ENCODE measurements around the gene TANGO2. TPM values are rescaled to one million over a fixed set of nuclear protein-coding genes. Genes with fewer than 3 reads are reported as not detected.

TANGO2 gene
- total RNA-seq, 1 experiment from 2014 or later, result 17.0 TPM

DNA sequence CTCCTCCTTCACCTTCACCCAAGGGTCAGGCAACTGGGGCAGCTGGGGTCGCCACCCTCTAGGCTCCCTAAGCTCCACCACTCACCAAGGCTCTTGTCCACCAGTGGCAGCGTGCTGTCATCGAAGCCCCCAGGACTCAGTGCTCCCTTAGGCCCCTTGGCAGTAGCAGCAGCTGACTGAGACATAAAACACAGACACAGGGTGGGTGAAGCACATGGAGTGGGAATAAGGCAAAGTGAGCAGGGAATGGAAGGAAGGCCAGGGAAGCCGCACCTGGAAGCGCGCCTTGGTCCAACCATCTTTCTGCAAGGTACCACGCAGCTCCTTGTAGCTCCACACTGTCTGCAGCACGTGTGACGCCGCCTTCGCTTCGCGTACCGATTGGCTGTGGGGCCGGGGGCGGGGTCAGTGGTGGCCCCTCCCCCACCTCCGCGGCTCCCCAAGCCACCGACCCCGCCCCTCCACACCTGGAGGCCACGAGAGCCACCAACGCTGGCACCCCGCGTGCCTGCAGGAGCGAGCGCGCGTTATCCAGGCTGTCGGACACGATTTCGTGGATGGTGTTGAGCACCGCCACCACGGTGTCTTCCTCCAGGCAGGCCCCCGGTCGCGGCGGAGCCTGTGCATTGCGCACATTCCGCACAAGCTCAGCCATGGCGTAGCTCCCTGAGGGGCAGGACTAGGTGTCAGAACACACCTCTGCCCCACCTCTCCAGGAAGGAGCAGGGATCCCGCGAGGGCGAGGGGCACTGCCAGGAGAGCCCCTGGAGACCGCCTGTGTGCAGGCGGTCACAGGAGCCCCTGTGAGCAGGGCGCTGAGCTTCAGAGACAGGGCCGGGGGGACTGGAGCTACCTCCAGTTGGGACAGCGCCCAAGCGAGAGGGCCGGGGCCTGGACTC lies 48.0 kb upstream of the TANGO2 start:
- Histone ChIP-seq H3K4me3 (replicated peaks in 1 of 2; ENCODE audit: low read depth in 1 of 2, low read length in 2 of 2) (no peak overlapping the region), H3K4me1 (ENCODE audit: control insufficient read depth in 1 of 2, insufficient read depth in 2 of 2, low read length in 2 of 2) (peaks cover 14 to 28% of the 10 kb centered on the region in 2 experiments), H3K9ac (ENCODE audit: low read length) (no peak overlapping the region), H4K20me1 (ENCODE audit: insufficient read depth) (no peaks in the 10 kb centered on the region), H3K79me2 (ENCODE audit: insufficient read depth, low read length) (no peaks in the 10 kb centered on the region), H3K9me2 (ENCODE audit: insufficient read depth) (no peaks in the 10 kb centered on the region), H3K9me3 (ENCODE audit: control insufficient read depth in 1 of 2, insufficient read depth in 1 of 2, low read depth in 1 of 2, low read length in 2 of 2) (no peaks in the 10 kb centered on the region), H3K36me3 (ENCODE audit: control insufficient read depth in 1 of 2, insufficient read depth in 2 of 2, low read length in 2 of 2) (peaks cover 8 to 11% of the 10 kb centered on the region in 2 experiments; a peak in 2 of 4 replicates), H3K27me3 (ENCODE audit: insufficient read depth, low read length) (no peaks in the 10 kb centered on the region), H3K4me2 (ENCODE audit: low read length) (no peak overlapping the region), H3K27ac (ENCODE audit: low read depth, low read length) (no peak overlapping the region), H2AFZ (ENCODE audit: low read depth, low read length, poor library complexity, severe bottlenecking) (no peak overlapping the region)
- intact Hi-C loops (cut with micrococcal nuclease), result loop anchor here (5.0 kb wide), 1 partner anchor 39 kb away; no protein-coding TSS in a partner anchor
- ChIA-PET POLR2A (no interaction called here), CTCF (interaction anchor here (1.4 kb wide), 1 partner anchor 156 kb away, joined by 4 read pairs; no protein-coding TSS in a partner anchor), RAD21 (ENCODE audit: low non-redundant PET in 1 of 2, low total read pairs in 2 of 2, uncharacterized antibody in 2 of 2, unreplicated experiment in 2 of 2) (no interaction called here)
- TF ChIP-seq, protein P1, sequence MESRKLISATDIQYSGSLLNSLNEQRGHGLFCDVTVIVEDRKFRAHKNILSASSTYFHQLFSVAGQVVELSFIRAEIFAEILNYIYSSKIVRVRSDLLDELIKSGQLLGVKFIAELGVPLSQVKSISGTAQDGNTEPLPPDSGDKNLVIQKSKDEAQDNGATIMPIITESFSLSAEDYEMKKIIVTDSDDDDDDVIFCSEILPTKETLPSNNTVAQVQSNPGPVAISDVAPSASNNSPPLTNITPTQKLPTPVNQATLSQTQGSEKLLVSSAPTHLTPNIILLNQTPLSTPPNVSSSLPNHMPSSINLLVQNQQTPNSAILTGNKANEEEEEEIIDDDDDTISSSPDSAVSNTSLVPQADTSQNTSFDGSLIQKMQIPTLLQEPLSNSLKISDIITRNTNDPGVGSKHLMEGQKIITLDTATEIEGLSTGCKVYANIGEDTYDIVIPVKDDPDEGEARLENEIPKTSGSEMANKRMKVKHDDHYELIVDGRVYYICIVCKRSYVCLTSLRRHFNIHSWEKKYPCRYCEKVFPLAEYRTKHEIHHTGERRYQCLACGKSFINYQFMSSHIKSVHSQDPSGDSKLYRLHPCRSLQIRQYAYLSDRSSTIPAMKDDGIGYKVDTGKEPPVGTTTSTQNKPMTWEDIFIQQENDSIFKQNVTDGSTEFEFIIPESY (IDR thresholded peaks at IDR 0.05; ENCODE audit: extremely low read depth, insufficient replicate concordance, low read length), result no peak
- TF ChIP-seq CEBPB (IDR thresholded peaks at IDR 0.05; ENCODE audit: low read depth) (no peak), RAD21 (IDR thresholded peaks at IDR 0.05; ENCODE audit: low read depth) (no peak), EGR1 (IDR thresholded peaks at IDR 0.05; ENCODE audit: low read depth) (no peak), EZH2 (IDR thresholded peaks at IDR 0.05) (no peak), ATF3 (IDR thresholded peaks at IDR 0.05) (no peak), TCF7L2 (IDR thresholded peaks at IDR 0.05; ENCODE audit: borderline replicate concordance, extremely low read depth, insufficient read depth, insufficient read length) (no peak), EZH2phosphoT487 (IDR thresholded peaks at IDR 0.05; ENCODE audit: borderline replicate concordance) (no peak), REST (IDR thresholded peaks at IDR 0.05; ENCODE audit: low read depth) (no peak), YY1 (IDR thresholded peaks at IDR 0.05; ENCODE audit: extremely low read depth, insufficient replicate concordance, low read depth, low read length) (no peak), ELF1 (IDR thresholded peaks at IDR 0.05; ENCODE audit: borderline replicate concordance, low read depth) (no peak)
- ATAC-seq, result no peak
- no TSS peak for BruUV-seq (replicated peaks)
- no peak for DNase-seq (ENCODE audit: low read depth, low spot score)

All from HCT116 (cell line).